H9 (cell line): ENCODE measurements around the gene ZNF776. TPM values are rescaled to one million over a fixed set of nuclear protein-coding genes. Genes with fewer than 3 reads are reported as not detected.
A peak's percentile ranks its signal among the peaks of the same experiment; 100 is the strongest.

Experiments used
- DNase-seq: peaks from one replicate; pipeline ENCODE4 v3.0.0-alpha.2; 2017
- H2AFZ ChIP-seq: one replicate; pipeline ENCODE4 v1.6.1; 2013; ENCODE audit warnings: mild to moderate bottlenecking, low read length, control low read depth, moderate library complexity
- H2AK5ac ChIP-seq: 2 replicates; pipeline ENCODE4 v1.6.1; 2013; ENCODE audit warnings: low read length, control low read depth, mixed read lengths; ENCODE audit not compliant: insufficient read length
- H2BK120ac ChIP-seq: one replicate; pipeline ENCODE4 v1.6.1; 2013; ENCODE audit warnings: low read depth, mild to moderate bottlenecking, low read length, control low read depth, inconsistent platforms; ENCODE audit not compliant: poor library complexity, severe bottlenecking
- H2BK12ac ChIP-seq: 2 replicates; pipeline ENCODE4 v1.6.1; 2013; ENCODE audit warnings: low read length, control low read depth, mixed read lengths, low read depth; ENCODE audit not compliant: insufficient read length
- H2BK15ac ChIP-seq: 2 replicates; pipeline ENCODE4 v1.6.1; 2013; ENCODE audit warnings: low read depth, low read length, control low read depth
- H2BK20ac ChIP-seq: one replicate; pipeline ENCODE4 v1.6.1; 2013; ENCODE audit warnings: low read depth, mild to moderate bottlenecking, low read length, control low read depth, inconsistent platforms; ENCODE audit not compliant: poor library complexity, severe bottlenecking
- H2BK5ac ChIP-seq: 2 replicates; pipeline ENCODE4 v1.6.1; 2013; ENCODE audit warnings: low read length, control low read depth, mixed read lengths; ENCODE audit not compliant: insufficient read length
- H3K14ac ChIP-seq: 2 replicates; pipeline ENCODE4 v1.6.1; 2013; ENCODE audit warnings: low read length, control low read depth; ENCODE audit not compliant: insufficient read depth
- H3K18ac ChIP-seq: 2 replicates; pipeline ENCODE4 v1.6.1; 2013; ENCODE audit warnings: low read depth, mild to moderate bottlenecking, mixed read lengths, low read length, control low read depth; ENCODE audit not compliant: insufficient read length
- H3K23ac ChIP-seq: 2 replicates; pipeline ENCODE4 v1.6.1; 2013; ENCODE audit warnings: low read length, control low read depth, mixed read lengths, low read depth; ENCODE audit not compliant: insufficient read length
- H3K23me2 ChIP-seq: 2 replicates; pipeline ENCODE4 v1.6.1; 2013; ENCODE audit warnings: low read depth, mild to moderate bottlenecking, mixed read lengths, low read length, control low read depth; ENCODE audit not compliant: insufficient read length, poor library complexity, severe bottlenecking
- H3K27ac ChIP-seq: 2 replicates; pipeline ENCODE4 v1.5.1; 2013; ENCODE audit warnings: low read length, control low read depth, mixed read lengths, low read depth; ENCODE audit not compliant: insufficient read length
- H3K27me3 ChIP-seq: 2 replicates; pipeline ENCODE4 v1.6.1; 2013; ENCODE audit warnings: low read length, control low read depth, inconsistent platforms; ENCODE audit not compliant: insufficient read depth
- H3K4ac ChIP-seq: 2 replicates; pipeline ENCODE4 v1.6.1; 2013; ENCODE audit warnings: low read depth, mild to moderate bottlenecking, control low read depth, inconsistent platforms, low read length, moderate library complexity
- H3K4me1 ChIP-seq: 2 replicates; pipeline ENCODE4 v1.6.1; 2013; ENCODE audit warnings: low read length, control low read depth, inconsistent platforms; ENCODE audit not compliant: insufficient read depth
- H3K4me2 ChIP-seq: 2 replicates; pipeline ENCODE4 v1.6.1; 2013; ENCODE audit warnings: low read length, control low read depth, mixed read lengths; ENCODE audit not compliant: insufficient read length, insufficient read depth
- H3K56ac ChIP-seq: 2 replicates; pipeline ENCODE4 v1.6.1; 2013; ENCODE audit warnings: low read depth, mild to moderate bottlenecking, mixed read lengths, low read length, control low read depth; ENCODE audit not compliant: insufficient read length
- H3K79me1 ChIP-seq: 2 replicates; pipeline ENCODE4 v1.6.1; 2013; ENCODE audit warnings: low read depth, mild to moderate bottlenecking, moderate library complexity, low read length, control low read depth, inconsistent platforms; ENCODE audit not compliant: insufficient read depth, poor library complexity, severe bottlenecking
- H3K79me2 ChIP-seq: 2 replicates; pipeline ENCODE4 v1.6.1; 2013; ENCODE audit warnings: low read length, control low read depth, inconsistent platforms; ENCODE audit not compliant: insufficient read depth
- H3K9ac ChIP-seq: 2 replicates; pipeline ENCODE4 v1.6.1; 2013; ENCODE audit warnings: low read length, control low read depth, mixed read lengths; ENCODE audit not compliant: insufficient read length; ENCODE audit errors: extremely low read depth
- H3K9me3 ChIP-seq: one replicate; pipeline ENCODE4 v1.6.1; 2013; ENCODE audit warnings: low read depth, low read length, inconsistent platforms; ENCODE audit not compliant: control insufficient read depth
- H3T11ph ChIP-seq: one replicate; pipeline ENCODE4 v1.6.1; 2013; ENCODE audit warnings: mild to moderate bottlenecking, low read length, control low read depth, inconsistent platforms
- H4K20me1 ChIP-seq: one replicate; pipeline ENCODE4 v1.6.1; 2013; ENCODE audit not compliant: control insufficient read depth, insufficient read length, insufficient read depth
- H4K5ac ChIP-seq: 2 replicates; pipeline ENCODE4 v1.6.1; 2013; ENCODE audit warnings: low read depth, mild to moderate bottlenecking, mixed read lengths, low read length, control low read depth; ENCODE audit not compliant: insufficient read length
- H4K8ac ChIP-seq: replicated peaks from 2 replicates; pipeline ENCODE4 v1.6.1; 2013; ENCODE audit warnings: low read length, control low read depth, mixed read lengths, low read depth; ENCODE audit not compliant: insufficient read length
- H4K91ac ChIP-seq: 2 replicates; pipeline ENCODE4 v1.6.1; 2013; ENCODE audit warnings: low read depth, mild to moderate bottlenecking, moderate library complexity, mixed read lengths, low read length, control low read depth; ENCODE audit not compliant: insufficient read length
- H3K27ac Mint-ChIP-seq, 3 experiments: 2 replicates in 2 of 3; 3 replicates in 1 of 3; pipeline ENCODE4 v1.8.0; 2020 to 2021; ENCODE audit warnings: mixed read lengths in 3 of 3, mild to moderate bottlenecking in 1 of 3, moderate library complexity in 1 of 3
- H3K27me3 Mint-ChIP-seq: 2 replicates; pipeline ENCODE4 v1.8.0; 2021; ENCODE audit warnings: low read depth, mild to moderate bottlenecking, moderate library complexity, mixed read lengths
- H3K36me3 Mint-ChIP-seq, 3 experiments: 2 replicates in 2 of 3; 3 replicates in 1 of 3; pipeline ENCODE4 v1.8.0; 2020 to 2021; ENCODE audit warnings: low read depth in 3 of 3, mixed read lengths in 3 of 3; ENCODE audit not compliant: insufficient read depth in 1 of 3
- H3K4me1 Mint-ChIP-seq, 2 experiments: 2 replicates each; pipeline ENCODE4 v1.8.0; 2020; ENCODE audit warnings: mixed read lengths in 2 of 2
- H3K4me3 Mint-ChIP-seq, 2 experiments: 2 replicates in 1 of 2; 3 replicates in 1 of 2; pipeline ENCODE4 v1.8.0; 2020 to 2021; ENCODE audit warnings: mild to moderate bottlenecking in 2 of 2, mixed read lengths in 2 of 2, moderate library complexity in 1 of 2
- H3K9me3 Mint-ChIP-seq, 2 experiments: 2 replicates in 1 of 2; 3 replicates in 1 of 2; pipeline ENCODE4 v1.8.0; 2020; ENCODE audit warnings: mild to moderate bottlenecking in 2 of 2, mixed read lengths in 2 of 2, moderate library complexity in 1 of 2
- CTCF ChIP-seq: fragments of 200-600 bp; sonication (generic); conservative IDR thresholded peaks from 3 replicates; pipeline ENCODE4 v1.8.0; 2021; ENCODE audit warnings: antibody characterized with exemption, mild to moderate bottlenecking
- WGBS: extraction: QIAGEN DNeasy Blood & Tissue Kit; methylation state at CpG from one replicate; pipeline ENCODE4 v1.1.7; 2013; ENCODE audit warnings: missing lambda C conversion rate, low lambda C conversion rate, mixed read lengths; ENCODE audit not compliant: insufficient read length; ENCODE audit errors: extremely low coverage; 5-methylcytosine and 5-hydroxymethylcytosine counted together
- total RNA-seq: library from RNA; stranded (reverse); gene quantifications from 2 replicates; pipeline ENCODE4 v1.2.1, GENCODE V29; 2021

The ZNF776 gene
- total RNA-seq, 1 experiment from 2014 or later, result 19.7 TPM

- Histone ChIP-seq H2BK5ac (no peak overlapping the region), H4K8ac (no peak overlapping the region), H2AK5ac (no peak overlapping the region), H4K20me1 (no peaks in the 10 kb centered on the region), H3K27ac (no peak overlapping the region), H3K56ac (no peak overlapping the region), H3K79me2 (peaks cover 21% of the 10 kb centered on the region; the same call in 1 of the 2 replicates), H2BK20ac (no peak overlapping the region), H3K23me2 (peaks cover 8% of the 10 kb centered on the region), H3K9ac (no peak overlapping the region), H3T11ph (no peak overlapping the region), H2BK12ac (no peak overlapping the region), H3K14ac (no peak overlapping the region), H2BK15ac (no peak overlapping the region), H3K18ac (no peak overlapping the region), H4K91ac (no peak overlapping the region), H3K79me1 (no peaks in the 10 kb centered on the region), H3K4me2 (no peak overlapping the region), H3K23ac (no peak overlapping the region), H4K5ac (no peak overlapping the region), H3K4me1 (peaks cover 9% of the 10 kb centered on the region; the same call in 1 of the 2 replicates), H3K27me3 (no peaks in the 10 kb centered on the region), H3K9me3 (peaks cover 13% of the 10 kb centered on the region), H3K4ac (no peak overlapping the region), H2AFZ (no peak overlapping the region), H2BK120ac (no peak overlapping the region)
- Mint-ChIP-seq H3K9me3 (peaks cover 14 to 20% of the 10 kb centered on the region in 2 experiments), H3K27ac (peak overlapping the region in 1 of 3 experiments; percentile 7; a peak in 2 of 7 replicates), H3K27me3 (no peaks in the 10 kb centered on the region; the same call in 1 of the 2 replicates), H3K4me3 (peak overlapping the region in 1 of 2 experiments; percentile 2; a peak in 2 of 5 replicates), H3K36me3 (peaks cover 60 to 69% (median 62%) of the 10 kb centered on the region in 3 experiments), H3K4me1 (peaks cover 53 to 60% of the 10 kb centered on the region in 2 experiments)
- no peak for DNase-seq
- WGBS, result no CpG with 5 or more reads among the region's 1 CpG
- no peak for TF ChIP-seq CTCF
Observed at GRCh38 chr19:57706346-57706745, 40.3 kb upstream of the ZNF776 start.
